HCT116 (cell line): Measurements from ENCODE around the gene PTBP3.

Experiments
- CEBPB ChIP-seq: IDR thresholded peaks from 2 replicates; pipeline ENCODE4 v1.6.1; 2012; ENCODE audit warnings: low read depth
- EZH2 ChIP-seq: fragments of 200-600 bp; sonication (generic); IDR thresholded peaks from 2 replicates; pipeline ENCODE4 v1.6.1; 2017; ENCODE audit warnings: antibody characterized with exemption, mixed run types
- FOSL1 ChIP-seq: IDR thresholded peaks from 2 replicates; pipeline ENCODE4 v1.6.1; 2012; ENCODE audit warnings: low read depth
- MAX ChIP-seq: IDR thresholded peaks from 2 replicates; pipeline ENCODE4 v1.6.1; 2012
- POLR2A ChIP-seq: IDR thresholded peaks from 2 replicates; pipeline ENCODE4 v1.7.0; 2011; ENCODE audit warnings: borderline replicate concordance; ENCODE audit not compliant: insufficient read depth, insufficient read length; ENCODE audit errors: extremely low read depth
- SRF ChIP-seq: IDR thresholded peaks from 2 replicates; pipeline ENCODE4 v1.6.1; 2012; ENCODE audit warnings: low read depth
- TCF7L2 ChIP-seq: IDR thresholded peaks from 2 replicates; pipeline ENCODE4 v1.7.0; 2011; ENCODE audit warnings: borderline replicate concordance, inconsistent platforms; ENCODE audit not compliant: insufficient read depth, insufficient read length; ENCODE audit errors: extremely low read depth
- YY1 ChIP-seq: IDR thresholded peaks from 2 replicates; pipeline ENCODE4 v1.6.1; 2011; ENCODE audit warnings: low read length, low read depth, moderate library complexity, mild to moderate bottlenecking; ENCODE audit not compliant: insufficient replicate concordance; ENCODE audit errors: extremely low read depth
- ZNF274 ChIP-seq: fragments of 200-500 bp; sonication (Bioruptor generic); IDR thresholded peaks from 2 replicates; pipeline ENCODE4 v1.6.1; 2014; ENCODE audit warnings: mild to moderate bottlenecking, low read depth, low read length, inconsistent platforms
- TF ChIP-seq, protein P1 (sequence below), 3 experiments: fragments of 200-600 bp in 1 of 3; sonication (generic) in 1 of 3; IDR thresholded peaks in 2 of 3; conservative IDR thresholded peaks in 1 of 3; 2 replicates each; pipeline ENCODE4 v1.5.1; 2012 to 2017; ENCODE audit warnings: low read depth in 2 of 3, low read length in 2 of 3, antibody characterized with exemption in 1 of 3, borderline replicate concordance in 1 of 3, control low read depth in 1 of 3, mild to moderate bottlenecking in 1 of 3, mixed read lengths in 1 of 3, mixed run types in 1 of 3, moderate library complexity in 1 of 3; ENCODE audit not compliant: insufficient read depth in 1 of 3
- TF ChIP-seq, protein P2 (sequence below): IDR thresholded peaks from 2 replicates; pipeline ENCODE4 v1.6.1; 2012
- TF ChIP-seq, protein P3 (sequence below): IDR thresholded peaks from 2 replicates; pipeline ENCODE4 v1.6.1; 2012; ENCODE audit warnings: low read depth
- TF ChIP-seq, protein P4 (sequence below): IDR thresholded peaks from 2 replicates; pipeline ENCODE4 v1.6.1; 2011; ENCODE audit warnings: mild to moderate bottlenecking, low read length, moderate library complexity; ENCODE audit not compliant: insufficient replicate concordance; ENCODE audit errors: extremely low read depth

GRCh38 chr9:112207451-112207850 is 126.0 kb downstream of the PTBP3 start:
- TF ChIP-seq ZNF274, result no peak
- TF ChIP-seq TCF7L2, result no peak
- TF ChIP-seq, protein P1, sequence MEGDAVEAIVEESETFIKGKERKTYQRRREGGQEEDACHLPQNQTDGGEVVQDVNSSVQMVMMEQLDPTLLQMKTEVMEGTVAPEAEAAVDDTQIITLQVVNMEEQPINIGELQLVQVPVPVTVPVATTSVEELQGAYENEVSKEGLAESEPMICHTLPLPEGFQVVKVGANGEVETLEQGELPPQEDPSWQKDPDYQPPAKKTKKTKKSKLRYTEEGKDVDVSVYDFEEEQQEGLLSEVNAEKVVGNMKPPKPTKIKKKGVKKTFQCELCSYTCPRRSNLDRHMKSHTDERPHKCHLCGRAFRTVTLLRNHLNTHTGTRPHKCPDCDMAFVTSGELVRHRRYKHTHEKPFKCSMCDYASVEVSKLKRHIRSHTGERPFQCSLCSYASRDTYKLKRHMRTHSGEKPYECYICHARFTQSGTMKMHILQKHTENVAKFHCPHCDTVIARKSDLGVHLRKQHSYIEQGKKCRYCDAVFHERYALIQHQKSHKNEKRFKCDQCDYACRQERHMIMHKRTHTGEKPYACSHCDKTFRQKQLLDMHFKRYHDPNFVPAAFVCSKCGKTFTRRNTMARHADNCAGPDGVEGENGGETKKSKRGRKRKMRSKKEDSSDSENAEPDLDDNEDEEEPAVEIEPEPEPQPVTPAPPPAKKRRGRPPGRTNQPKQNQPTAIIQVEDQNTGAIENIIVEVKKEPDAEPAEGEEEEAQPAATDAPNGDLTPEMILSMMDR (IDR thresholded peaks at IDR 0.05 in 2 of 3, conservative IDR thresholded peaks at IDR 0.05 in 1 of 3; ENCODE audit: borderline replicate concordance in 1 of 3, insufficient read depth in 1 of 3, low read depth in 2 of 3, low read length in 2 of 3), result no peak
- TF ChIP-seq EZH2, result no peak
- TF ChIP-seq SRF, result no peak
- no peak for TF ChIP-seq YY1
- TF ChIP-seq POLR2A, result no peak
- no peak for TF ChIP-seq FOSL1
- TF ChIP-seq CEBPB, result no peak
- TF ChIP-seq, protein P2, sequence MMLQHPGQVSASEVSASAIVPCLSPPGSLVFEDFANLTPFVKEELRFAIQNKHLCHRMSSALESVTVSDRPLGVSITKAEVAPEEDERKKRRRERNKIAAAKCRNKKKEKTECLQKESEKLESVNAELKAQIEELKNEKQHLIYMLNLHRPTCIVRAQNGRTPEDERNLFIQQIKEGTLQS, result no peak
- TF ChIP-seq, protein P3, sequence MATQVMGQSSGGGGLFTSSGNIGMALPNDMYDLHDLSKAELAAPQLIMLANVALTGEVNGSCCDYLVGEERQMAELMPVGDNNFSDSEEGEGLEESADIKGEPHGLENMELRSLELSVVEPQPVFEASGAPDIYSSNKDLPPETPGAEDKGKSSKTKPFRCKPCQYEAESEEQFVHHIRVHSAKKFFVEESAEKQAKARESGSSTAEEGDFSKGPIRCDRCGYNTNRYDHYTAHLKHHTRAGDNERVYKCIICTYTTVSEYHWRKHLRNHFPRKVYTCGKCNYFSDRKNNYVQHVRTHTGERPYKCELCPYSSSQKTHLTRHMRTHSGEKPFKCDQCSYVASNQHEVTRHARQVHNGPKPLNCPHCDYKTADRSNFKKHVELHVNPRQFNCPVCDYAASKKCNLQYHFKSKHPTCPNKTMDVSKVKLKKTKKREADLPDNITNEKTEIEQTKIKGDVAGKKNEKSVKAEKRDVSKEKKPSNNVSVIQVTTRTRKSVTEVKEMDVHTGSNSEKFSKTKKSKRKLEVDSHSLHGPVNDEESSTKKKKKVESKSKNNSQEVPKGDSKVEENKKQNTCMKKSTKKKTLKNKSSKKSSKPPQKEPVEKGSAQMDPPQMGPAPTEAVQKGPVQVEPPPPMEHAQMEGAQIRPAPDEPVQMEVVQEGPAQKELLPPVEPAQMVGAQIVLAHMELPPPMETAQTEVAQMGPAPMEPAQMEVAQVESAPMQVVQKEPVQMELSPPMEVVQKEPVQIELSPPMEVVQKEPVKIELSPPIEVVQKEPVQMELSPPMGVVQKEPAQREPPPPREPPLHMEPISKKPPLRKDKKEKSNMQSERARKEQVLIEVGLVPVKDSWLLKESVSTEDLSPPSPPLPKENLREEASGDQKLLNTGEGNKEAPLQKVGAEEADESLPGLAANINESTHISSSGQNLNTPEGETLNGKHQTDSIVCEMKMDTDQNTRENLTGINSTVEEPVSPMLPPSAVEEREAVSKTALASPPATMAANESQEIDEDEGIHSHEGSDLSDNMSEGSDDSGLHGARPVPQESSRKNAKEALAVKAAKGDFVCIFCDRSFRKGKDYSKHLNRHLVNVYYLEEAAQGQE, result no peak
- TF ChIP-seq, protein P4, sequence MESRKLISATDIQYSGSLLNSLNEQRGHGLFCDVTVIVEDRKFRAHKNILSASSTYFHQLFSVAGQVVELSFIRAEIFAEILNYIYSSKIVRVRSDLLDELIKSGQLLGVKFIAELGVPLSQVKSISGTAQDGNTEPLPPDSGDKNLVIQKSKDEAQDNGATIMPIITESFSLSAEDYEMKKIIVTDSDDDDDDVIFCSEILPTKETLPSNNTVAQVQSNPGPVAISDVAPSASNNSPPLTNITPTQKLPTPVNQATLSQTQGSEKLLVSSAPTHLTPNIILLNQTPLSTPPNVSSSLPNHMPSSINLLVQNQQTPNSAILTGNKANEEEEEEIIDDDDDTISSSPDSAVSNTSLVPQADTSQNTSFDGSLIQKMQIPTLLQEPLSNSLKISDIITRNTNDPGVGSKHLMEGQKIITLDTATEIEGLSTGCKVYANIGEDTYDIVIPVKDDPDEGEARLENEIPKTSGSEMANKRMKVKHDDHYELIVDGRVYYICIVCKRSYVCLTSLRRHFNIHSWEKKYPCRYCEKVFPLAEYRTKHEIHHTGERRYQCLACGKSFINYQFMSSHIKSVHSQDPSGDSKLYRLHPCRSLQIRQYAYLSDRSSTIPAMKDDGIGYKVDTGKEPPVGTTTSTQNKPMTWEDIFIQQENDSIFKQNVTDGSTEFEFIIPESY, result no peak
- TF ChIP-seq MAX, result no peak
